NCI-H524 (cell line): ENCODE data around the gene RGS13.
"Not testable (repeated sequence)": the region's sequence is repeated elsewhere in the genome, so short reads cannot be mapped to it uniquely, and the experiment has no call there.

Experiments
- DNase-seq, 2 experiments: peaks; one replicate each; lab custom pipeline; 2025; lab: John Stamatoyannopoulos, UW

Gene RGS13

GRCh38 chr1:192678099-192678498 lies 42.2 kb downstream of the RGS13 start:
- no peak for DNase-seq

- DNase-seq, result no peak
Measured at GRCh38 chr1:192682335-192682734, 46.4 kb downstream of the RGS13 start.

GRCh38 chr1:192683081-192683480 lies 47.1 kb downstream of the RGS13 start:
- not testable (repeated sequence) for DNase-seq

GRCh38 chr1:192689459-192689858 lies 53.5 kb downstream of the RGS13 start:
- DNase-seq, result no peak

GRCh38 chr1:192691041-192691440 lies 55.1 kb downstream of the RGS13 start:
- no peak for DNase-seq

GRCh38 chr1:192696082-192696481 lies 60.1 kb downstream of the RGS13 start:
- DNase-seq, result no peak

- DNase-seq, result no peak
Measured at GRCh38 chr1:192697771-192698170, 61.8 kb downstream of the RGS13 start.

- no peak for DNase-seq
Measured at GRCh38 chr1:192698731-192699130, 62.8 kb downstream of the RGS13 start.

GRCh38 chr1:192700834-192701271 lies 64.9 kb downstream of the RGS13 start:
- DNase-seq, result no peak

- DNase-seq, result no peak
Measured at GRCh38 chr1:192702212-192702902, 66.4 kb downstream of the RGS13 start.

GRCh38 chr1:192703283-192704206 lies 67.6 kb downstream of the RGS13 start:
- no peak for DNase-seq

GRCh38 chr1:192705510-192705909 lies 69.6 kb downstream of the RGS13 start:
- DNase-seq, result no peak

- no peak for DNase-seq
Measured at GRCh38 chr1:192706936-192707335, 71.0 kb downstream of the RGS13 start.

GRCh38 chr1:192707978-192708547 lies 72.1 kb downstream of the RGS13 start:
- no peak for DNase-seq

GRCh38 chr1:192709544-192709943 lies 73.6 kb downstream of the RGS13 start:
- DNase-seq, result no peak
